Measurements from ENCODE around the gene STK39.

STK39 gene

DNA sequence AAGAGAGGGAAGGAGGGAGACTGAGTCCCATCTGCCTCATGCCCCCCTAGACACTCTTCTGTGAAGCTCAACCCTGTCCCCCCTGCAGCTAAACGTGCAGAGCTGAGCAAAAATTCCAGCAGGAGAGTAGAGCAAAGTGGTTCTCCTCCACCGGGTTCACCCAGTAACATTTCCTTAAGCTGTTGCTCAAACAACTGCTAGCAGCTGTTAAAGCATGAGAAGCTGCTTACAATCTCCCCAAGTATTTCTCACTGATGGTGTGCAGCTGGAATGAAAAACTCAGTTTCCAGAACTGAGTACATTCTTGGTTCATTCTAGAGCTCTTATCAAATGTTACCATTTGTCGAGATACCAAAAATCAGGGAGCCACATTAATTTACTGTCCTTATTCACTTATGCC, 92.3 kb downstream of the STK39 start:
- DNase-seq (ENCODE audit: low read depth) = peak; percentile 74
- TF ChIP-seq, protein P1, sequence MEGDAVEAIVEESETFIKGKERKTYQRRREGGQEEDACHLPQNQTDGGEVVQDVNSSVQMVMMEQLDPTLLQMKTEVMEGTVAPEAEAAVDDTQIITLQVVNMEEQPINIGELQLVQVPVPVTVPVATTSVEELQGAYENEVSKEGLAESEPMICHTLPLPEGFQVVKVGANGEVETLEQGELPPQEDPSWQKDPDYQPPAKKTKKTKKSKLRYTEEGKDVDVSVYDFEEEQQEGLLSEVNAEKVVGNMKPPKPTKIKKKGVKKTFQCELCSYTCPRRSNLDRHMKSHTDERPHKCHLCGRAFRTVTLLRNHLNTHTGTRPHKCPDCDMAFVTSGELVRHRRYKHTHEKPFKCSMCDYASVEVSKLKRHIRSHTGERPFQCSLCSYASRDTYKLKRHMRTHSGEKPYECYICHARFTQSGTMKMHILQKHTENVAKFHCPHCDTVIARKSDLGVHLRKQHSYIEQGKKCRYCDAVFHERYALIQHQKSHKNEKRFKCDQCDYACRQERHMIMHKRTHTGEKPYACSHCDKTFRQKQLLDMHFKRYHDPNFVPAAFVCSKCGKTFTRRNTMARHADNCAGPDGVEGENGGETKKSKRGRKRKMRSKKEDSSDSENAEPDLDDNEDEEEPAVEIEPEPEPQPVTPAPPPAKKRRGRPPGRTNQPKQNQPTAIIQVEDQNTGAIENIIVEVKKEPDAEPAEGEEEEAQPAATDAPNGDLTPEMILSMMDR (conservative IDR thresholded peaks at IDR 0.05; ENCODE audit: low read depth, low read length) = no peak
- no peak overlapping the region for H3K4me3 ChIP-seq (ENCODE audit: low read depth, low read length)

DNA sequence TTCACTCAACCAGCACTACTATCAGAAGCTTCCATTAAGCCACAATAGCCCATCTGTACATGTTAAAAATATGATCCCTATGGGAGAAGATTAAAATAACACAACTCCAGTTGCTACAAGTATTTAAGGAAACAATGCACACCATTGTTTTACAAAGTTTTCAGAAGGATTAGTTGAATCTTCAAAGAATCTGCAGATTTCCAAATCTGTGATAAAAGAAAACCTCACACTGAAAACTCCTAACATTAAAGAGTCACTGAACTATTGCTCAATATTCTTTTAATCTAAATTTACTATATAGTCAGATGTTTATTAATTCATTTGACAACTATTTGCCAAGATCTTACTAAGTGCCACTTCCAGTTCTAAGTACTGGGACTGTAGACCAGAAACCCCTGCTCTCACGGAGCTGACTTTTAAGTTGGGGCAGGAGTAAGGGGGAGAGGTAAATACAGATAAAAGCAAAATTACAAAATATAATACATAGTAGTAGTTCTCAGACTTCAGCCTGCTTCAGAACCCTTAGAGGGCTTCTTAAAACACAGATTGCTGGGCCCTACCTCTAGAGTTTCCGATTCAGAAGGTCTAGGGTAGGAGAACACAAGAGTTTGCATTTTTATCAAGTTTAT, 94.4 kb downstream of the STK39 start:
- TF ChIP-seq, protein P1 (conservative IDR thresholded peaks at IDR 0.05; ENCODE audit: low read depth, low read length) = no peak

DNA sequence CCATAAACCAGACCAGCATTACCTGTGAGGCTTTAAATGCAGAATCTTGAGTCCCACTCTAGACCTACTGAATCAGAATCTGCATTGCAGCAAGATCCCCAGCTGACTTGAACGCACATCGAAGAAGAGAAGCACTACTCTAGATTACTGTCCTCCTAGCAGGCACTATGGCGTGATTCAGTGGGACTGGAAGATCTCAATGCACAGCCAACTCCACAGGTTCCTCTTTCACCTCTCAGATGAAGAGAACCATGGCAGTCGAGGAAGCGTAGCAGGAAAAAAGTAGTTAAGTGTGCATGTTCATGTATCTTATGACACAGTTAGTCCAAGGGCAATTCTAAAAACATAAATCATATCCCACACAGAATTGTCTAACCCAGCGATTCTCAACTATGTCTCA, 97.4 kb downstream of the STK39 start:
- no peak for DNase-seq (ENCODE audit: low read depth)
- H3K4me3 ChIP-seq (ENCODE audit: low read depth, low read length) = no peak overlapping the region
- TF ChIP-seq, protein P1 (conservative IDR thresholded peaks at IDR 0.05; ENCODE audit: low read depth, low read length) = no peak

More for the DNA sequence above, 94.4 kb downstream of the STK39 start:
- DNase-seq (ENCODE audit: low read depth) = no peak
- H3K4me3 ChIP-seq (ENCODE audit: low read depth, low read length) = no peak overlapping the region

DNA sequence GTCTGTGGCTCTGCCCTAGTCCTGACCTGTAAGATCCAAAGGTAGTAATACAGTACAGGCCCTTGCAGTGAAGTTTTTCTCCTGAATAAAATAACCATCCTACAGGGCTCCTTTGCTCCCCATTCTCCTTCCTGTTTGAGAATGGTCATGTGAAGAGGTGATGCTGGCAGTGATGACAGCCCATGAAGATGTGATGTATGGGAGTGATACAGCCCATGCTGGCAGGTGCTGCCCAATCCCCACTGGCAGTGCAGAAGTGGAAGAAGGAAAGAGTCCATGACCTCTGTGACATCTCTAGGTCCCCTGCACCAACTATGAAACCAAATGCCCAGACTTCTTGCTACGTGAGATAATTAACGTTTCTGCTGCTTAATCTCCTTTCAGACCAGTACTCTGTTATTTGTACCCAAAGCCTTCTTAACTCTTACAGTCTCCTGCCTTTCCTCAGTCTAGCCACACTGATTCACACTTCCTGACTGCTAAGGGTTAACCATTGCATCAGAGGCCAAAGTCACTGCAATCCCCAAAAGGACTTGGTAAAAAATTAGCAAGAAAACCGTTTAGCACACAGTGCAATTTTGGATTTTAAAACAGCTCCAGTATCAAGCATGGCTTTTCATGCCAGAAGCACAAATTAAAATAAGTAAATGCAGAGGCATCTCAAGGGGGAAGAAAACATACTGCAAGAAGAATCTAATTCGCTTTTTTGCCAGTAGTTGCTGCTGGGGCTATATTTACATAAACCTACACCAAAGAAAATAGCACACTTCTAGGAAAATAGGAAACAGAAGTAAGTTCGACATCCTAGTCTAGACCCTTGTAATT, 98.0 kb downstream of the STK39 start:
- H3K4me3 ChIP-seq (ENCODE audit: low read depth, low read length) = no peak overlapping the region
- DNase-seq (ENCODE audit: low read depth) = peak; percentile 45
- TF ChIP-seq, protein P1 (conservative IDR thresholded peaks at IDR 0.05; ENCODE audit: low read depth, low read length) = no peak

DNA sequence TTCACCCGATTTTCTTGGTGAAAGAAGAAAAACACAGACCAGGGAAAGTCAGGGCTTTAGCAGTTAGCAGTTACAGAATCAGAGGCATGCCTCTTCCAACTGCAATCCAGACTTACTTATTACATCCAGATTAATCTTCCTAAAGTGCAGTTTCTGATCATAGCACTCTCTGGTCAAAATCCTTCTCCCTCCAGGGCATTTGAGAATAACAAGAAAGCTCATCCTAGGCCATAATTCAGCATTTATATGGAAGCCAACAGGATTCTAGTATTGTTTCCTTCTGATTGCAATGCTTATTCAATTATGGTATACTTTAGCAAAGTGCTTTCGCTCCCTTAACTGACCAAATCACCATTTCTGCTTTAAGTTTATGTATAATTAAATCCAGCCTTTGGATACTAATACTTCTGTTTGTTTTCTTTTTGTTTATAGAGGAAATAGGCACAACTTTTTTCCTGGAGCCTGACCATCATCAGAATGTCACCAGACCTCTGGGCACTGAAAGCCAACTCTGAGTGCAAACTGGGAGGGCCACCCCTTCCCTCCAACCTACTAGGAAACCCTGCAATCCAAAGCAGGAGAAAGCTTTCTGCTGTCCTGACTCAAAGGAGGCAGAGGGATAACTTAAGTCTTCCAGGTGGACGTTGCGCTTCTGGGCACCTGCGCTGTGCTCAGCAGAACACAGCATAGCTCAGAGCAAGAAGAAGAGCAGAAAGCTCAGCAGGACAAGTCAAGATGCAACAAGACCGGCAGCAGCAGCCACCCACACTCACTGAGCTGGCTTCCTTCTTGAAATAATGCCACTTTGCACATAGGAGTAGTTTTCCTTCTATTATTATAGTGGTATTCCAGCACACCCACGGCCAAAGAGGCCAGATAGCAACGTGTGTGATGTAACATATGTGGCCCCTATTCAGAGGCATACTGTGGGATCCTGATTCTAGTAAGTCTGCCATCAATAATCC, 99.3 kb downstream of the STK39 start:
- H3K4me3 ChIP-seq (ENCODE audit: low read depth, low read length) = no peak overlapping the region
- TF ChIP-seq, protein P1 (conservative IDR thresholded peaks at IDR 0.05; ENCODE audit: low read depth, low read length) = no peak
- no peak for DNase-seq (ENCODE audit: low read depth)

DNA sequence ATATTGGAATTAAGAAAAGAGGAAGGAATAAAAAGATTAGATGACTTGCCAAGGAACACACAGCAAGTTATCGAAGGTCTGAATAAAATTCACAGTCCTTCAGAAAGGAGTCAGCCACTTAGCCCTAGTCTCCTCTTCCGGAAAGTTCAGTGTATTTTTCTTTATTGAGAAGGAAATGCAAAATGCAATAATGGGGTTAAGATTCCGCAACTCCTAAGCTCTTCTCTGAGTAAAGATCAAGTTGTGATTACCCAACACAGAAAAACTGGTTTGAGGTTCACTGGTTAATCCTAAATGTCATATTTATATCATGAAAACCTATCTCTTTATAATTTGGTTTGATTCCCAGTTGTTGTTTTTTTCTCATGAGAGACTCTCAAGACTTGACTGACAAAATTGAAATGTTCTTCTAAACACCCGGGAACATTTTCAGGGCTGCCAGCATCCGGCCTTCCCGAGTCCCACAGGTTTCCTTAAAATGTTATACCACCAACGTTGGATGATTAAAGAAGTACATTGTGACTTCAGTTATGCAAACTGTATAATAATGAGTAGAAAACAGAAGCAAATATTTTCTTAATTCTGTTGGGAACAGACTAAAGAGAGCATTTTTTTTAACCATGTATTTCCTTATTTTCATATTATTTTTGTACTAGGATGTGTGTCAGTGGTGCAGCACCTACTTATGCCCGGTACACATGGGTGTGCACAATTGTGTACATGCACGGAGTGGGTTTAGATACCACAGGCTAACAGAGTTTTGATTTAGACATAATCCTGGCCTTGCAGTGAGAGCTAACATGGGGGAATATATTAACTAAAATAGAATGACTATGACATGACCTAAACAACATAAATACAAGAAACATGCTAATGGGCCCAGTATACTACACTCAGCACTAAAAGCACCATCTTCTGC, 100.2 kb downstream of the STK39 start:
- no peak overlapping the region for H3K4me3 ChIP-seq (ENCODE audit: low read depth, low read length)
- TF ChIP-seq, protein P1 (conservative IDR thresholded peaks at IDR 0.05; ENCODE audit: low read depth, low read length) = no peak
- no peak for DNase-seq (ENCODE audit: low read depth)
